NCI-H1436 (cell line): ENCODE results near the gene XXYLT1.
"Not testable (repeated sequence)": the region's sequence is repeated elsewhere in the genome, so short reads cannot be mapped to it uniquely, and the experiment has no call there.

Experiments used
- DNase-seq: peaks from one replicate; lab custom pipeline; 2025; lab: John Stamatoyannopoulos, UW

XXYLT1 gene

DNA sequence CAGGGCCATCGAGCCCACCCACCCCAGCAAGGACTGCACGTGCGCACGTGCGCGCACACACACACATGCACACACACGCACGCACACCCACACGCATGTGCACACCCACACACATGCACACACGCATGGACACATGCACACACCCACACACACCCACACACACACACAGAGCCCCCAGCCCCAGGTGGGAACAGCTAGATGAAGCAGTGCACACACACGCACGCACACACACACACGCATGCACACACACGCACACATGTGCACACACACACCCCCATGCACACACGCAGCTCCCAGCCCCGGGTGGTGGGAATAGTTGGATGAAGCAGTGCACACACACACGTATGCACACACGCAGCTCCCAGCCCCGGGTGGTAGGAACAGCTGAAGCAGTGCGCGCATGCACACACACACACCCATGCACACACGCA, 158.6 kb downstream of the XXYLT1 start:
- no peak for DNase-seq

DNA sequence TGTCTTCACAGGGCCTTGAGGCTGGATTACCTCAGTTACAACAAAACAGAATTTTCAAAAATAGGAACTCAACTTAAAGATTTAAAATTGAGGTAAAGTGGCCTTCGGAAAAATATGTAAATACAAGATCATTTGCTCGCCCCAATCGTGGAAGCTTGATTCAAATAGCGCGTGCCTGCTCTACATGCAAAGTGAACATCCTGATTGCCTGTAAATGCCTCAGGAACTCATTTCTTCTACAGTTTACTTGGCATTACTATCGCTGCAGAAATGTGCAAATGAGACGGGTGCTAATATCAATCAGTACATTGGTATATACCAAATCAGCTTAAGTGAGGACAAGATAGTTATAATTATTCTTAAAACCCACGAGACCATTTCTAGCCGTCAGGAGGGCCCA, 159.2 kb downstream of the XXYLT1 start:
- no peak for DNase-seq

DNA sequence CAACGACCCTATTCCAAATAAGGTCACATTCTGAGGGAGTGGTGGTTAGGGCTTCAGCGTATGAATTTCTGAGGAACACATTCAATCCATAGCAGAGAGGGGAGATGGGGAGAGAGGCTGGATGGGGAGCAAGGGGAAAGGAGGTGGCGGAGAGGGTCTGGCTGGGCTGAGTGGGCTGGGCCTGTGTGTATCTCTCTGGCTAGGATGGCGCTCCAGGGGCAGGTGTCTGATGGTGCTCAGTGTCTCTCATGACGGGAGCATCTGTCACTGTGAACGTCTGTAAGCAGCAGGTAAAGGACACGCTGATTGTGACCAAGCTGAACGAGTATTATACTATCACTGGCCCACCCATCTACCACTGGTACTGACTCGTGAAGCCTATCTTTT, 159.6 kb downstream of the XXYLT1 start:
- DNase-seq: no peak

DNA sequence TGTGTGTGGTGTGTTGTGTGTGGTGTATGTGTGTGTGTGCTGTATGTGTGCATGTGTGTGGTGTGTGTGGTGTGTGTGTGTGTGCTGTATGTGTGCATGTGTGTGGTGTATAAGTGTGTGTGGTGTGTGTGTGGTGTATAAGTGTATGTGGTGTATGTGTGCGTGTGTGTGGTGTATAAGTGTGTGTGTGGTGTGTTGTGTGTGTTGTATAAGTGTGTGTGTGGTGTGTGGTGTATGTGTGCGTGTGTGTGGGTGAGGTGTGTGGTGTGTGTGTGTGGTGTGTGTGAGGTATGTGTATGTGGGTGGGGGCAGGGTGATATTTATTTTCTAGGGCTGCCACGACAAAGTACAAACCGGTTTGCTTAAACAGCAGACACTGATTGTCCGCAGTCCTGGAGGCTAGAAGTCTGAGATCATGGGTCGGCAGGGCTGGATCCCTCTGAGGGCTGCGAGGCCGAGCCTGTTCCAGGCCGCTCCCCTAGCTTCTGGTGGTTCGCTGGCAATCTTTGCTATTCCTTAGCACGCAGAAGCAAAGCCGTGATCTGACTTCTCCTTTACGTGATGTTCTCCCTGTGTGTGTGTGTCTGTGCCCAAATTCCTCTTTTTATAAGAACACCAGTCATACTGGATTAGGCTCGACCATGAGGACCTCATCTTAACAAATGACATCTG, 160.2 kb downstream of the XXYLT1 start:
- no peak for DNase-seq

DNA sequence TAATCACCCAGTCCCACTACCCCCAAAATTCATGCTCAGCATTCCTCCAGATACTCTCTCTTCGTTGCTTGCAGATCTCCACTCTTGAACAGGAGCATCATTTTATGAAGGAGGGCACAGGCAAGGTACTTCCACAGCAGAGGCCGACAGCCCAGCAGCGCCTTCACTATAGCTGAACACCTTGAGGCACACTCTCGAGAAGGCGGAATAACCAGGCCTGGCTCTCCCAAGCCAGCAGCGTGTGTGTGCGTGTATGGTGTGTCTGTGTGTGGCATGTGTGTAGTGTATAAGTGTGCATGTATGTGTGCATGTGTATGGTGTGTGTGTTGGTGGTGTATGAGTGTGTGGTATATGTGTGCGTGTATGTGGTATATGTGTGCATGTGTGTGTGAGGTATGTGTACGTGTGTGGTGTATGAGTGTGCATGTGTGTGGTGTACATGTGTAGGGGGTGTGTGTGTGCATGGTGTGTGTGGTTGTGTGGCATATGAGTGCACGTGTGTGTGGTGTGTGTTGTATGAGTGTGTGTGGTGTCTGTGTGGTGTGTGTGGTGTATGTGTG, 161.8 kb downstream of the XXYLT1 start:
- DNase-seq: no peak

DNA sequence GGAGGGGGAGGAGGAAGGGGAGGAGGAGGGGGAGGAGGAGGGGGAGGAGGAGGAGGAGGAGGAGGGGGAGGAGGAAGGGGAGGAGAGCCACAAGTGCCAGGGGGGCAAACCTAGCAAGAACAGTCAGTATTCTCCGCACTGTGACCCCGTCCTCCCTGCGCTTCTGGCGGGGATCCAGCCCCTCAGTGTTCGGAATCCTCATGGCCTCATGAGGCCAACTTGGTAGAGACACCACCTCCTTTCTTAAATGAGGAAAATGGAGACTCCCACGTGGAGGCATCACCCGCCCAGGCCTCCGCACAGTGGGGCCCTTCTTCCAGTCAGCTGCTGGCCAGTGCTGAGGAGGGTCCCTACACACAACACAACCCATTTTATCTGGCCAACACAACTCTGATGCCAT, 163.4 kb downstream of the XXYLT1 start:
- DNase-seq: no peak

DNA sequence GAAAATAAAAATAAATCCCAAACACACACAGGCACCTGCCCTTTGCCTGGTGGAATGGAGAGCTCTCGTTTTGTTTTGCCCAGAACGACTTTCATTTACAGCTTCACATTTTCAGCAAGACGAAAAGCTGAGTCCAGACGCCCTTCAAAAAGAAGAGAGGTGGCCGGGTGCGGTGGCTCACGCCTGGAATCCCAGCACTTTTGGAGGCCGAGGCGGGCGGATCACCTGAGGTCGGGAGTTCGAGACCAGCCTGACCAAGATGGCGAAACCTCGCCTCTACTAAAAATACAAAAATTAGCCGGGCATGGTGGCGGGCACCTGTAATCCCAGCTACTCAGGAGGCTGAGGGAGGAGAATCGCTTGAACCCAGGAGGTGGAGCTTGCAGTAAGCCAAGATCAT, 163.9 kb downstream of the XXYLT1 start:
- DNase-seq: not testable (repeated sequence)

DNA sequence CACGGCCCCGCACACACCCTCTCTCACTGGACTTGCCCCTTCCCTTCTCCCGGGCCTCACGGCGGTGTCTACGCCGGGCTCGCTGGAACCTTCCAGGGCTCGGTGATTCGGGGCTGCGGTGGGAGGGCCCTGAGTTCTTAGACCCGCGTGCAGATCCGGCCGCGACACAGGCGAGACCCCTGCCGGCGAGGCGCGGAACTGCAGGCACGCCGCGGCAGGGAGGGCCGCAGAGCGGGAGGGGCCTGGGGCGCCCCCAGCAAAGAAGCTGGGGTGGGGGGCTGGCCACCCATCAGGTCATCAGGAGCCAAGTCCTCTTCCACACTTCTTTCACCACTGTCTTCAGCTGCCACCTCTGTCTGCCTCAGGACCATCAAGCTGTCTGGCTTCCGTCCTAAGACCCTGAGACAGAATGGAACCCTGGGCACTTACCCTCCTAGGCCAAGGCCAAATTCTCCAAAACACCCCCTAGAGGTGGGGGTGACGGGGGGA, 164.5 kb downstream of the XXYLT1 start:
- DNase-seq: peak; percentile 82

DNA sequence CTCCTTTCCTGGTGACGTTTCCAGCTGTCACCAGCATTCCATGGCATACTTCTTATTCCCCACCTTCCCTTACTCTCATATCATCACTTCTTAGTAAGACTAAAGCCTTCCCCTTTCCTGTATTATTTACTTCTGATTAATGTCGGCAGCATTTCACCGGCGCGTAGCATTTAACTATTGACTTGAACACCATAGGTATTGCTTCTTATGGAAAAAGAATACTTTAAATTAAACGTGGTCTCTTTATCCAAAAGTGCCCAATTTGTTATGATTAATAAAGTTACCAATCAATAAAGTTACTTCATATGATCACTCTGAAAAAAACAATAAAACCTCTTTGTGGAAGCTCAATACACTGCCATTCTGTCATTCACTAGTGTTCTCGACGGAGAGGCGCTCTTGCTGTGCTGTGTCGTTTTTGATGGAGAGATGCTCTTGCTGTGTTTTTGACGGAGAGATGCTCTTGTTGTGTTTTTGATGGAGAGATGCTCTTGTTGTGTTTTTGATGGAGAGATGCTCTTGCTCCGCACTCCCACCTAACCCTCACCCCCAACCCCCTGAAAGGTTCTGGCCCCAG, 165.0 kb downstream of the XXYLT1 start:
- DNase-seq: no peak

DNA sequence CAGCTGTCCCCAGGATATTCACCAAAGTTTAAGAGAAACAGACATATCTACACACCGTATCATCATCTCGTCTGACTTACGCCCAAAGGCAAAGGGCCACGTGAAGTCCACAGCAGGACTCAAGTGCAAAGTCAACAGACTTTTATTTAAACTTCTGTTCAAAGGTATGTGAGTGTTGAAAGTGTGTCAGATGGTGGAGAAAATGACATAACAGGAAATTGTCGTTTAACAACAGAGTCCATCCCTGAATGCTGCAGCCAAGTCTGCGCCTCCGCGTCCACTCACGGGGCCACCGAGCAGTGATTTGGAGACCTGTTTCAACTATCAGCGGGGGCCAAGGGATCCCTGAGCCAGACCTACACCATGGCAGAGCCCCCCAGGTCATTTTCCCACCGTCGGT, 165.6 kb downstream of the XXYLT1 start:
- no peak for DNase-seq

DNA sequence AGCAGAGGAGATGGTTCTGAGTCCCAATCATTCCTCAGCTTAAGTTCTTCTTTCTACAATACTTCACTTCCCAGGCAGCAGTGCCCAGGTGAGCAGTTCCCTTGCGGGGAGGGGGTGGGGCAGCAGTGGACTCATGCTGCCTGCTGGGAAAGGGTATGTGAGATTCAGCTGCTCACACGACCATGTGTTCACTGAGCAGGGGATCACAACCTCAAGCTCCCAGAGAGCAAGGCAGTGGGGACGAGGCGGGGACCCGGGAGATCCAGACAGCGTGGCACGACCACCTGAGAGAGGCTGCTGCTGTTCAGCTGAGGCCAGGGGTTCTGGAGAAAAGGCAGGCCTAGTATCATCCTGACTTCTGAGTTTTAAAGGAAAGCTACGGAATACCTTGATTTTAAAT, 166.6 kb downstream of the XXYLT1 start:
- DNase-seq: no peak

DNA sequence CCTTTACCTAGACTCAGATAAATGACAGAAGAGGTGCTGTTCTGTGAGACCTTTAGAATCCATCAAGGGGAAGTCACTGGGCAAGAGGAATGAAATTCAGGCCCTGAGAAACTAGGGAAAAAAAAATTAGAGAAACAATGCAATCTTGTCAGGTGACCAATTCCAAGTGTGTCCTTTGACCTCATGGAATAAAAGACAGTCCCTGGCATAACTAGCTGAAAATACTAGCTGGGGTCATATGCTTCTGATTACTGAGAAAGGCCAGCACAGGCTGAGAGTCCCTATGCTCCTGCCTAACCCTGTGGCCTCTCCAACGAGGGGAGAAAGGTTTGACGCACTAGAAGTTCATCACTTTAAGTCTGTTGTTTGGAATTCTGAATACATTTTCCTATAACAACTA, 167.3 kb downstream of the XXYLT1 start:
- DNase-seq: no peak

DNA sequence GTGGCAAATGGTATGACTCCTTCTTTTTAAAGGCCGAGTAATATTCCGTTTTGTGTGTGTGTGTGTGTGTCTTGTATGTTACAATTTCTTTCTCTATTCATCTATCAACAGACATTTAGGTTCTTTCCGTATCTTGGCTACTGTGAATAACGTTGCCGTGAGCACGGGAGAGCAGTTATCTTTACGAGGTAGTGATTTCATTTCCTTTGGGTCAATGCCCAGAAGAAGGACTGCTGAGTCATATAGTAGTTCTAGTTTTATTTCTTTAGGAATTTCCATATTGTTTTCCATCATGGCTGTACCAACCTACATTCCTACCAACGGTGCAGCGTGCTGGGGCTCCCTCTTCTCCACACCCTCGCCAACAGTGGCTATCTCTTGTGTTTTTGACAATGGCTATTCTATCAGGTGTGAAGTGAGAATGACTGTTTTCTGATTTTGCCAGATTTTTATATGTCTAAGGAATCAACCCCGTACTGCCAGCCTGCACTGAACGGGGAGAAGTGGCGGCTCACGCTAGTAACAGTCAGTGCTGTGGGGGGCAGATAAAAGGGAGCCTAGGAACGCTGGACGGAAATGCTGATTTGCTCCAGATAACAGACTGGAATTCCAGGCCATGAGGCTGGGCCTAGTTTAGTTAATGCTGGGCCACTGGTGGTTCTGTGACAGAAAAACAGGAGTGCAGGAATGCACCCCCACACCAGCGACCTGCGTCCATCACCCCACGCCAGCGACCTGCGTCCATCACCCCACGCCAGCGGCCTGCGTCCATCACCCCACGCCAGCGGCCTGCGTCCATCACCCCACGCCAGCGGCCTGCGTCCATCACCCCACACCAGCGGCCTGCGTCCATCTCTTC, 168.1 kb downstream of the XXYLT1 start:
- no peak for DNase-seq

DNA sequence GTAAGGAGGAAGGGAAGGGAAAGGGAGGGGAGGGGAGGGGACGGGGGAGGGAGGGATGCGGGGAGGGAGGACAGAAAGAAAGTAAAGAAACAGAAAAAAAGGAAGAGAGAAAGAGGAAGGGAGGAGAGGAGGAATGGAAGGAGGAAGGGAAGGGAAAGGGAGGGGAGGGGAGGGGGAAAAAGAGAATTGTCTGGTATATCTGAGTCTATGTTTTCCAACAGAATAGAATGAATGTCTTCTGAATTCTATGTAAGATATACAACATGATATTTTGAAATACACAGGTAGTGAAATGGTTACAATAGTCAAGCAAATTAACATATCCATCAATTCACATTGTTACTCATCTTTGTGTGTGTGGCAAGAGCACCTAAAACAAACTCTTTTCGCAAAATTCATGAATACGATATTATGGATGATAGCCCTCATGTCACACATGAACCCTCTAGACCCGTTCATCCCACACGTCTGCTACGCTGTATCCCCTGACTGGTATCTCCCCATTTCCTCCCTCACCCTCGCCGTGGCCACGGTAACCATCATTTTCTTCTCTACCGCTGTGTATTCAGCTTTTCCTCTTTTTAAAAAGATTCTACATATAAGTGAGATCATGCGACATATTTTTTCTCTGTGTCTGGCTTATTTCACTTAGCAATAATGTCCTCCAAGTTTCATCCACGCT, 168.9 kb downstream of the XXYLT1 start:
- DNase-seq: no peak

DNA sequence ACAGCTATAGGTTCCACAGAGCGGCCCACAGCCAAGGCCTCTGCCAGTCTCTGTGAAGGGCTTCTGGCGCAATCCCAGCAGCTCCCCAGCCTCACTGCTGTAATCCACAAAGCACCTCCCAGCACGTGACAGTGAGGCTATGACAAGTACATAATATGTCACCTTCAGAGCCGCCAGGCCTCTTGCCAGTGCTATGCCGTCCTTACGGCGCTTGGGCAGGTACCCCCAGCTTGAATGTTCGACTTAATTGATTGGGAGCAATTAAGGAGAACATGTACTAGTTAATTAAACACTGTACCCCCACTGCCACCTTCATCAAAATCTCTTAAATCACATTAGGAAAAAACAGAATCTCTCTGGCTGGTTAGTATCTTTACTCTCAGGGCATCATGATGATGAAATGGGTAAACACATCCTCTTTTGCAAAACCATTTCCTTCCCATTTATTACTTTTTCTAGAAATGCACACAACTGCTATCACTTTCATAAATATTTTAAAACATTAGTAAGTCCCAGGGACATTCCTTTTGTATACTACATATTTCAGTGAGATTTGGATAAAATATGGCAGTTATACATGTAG, 169.9 kb downstream of the XXYLT1 start:
- DNase-seq: peak; percentile 79

DNA sequence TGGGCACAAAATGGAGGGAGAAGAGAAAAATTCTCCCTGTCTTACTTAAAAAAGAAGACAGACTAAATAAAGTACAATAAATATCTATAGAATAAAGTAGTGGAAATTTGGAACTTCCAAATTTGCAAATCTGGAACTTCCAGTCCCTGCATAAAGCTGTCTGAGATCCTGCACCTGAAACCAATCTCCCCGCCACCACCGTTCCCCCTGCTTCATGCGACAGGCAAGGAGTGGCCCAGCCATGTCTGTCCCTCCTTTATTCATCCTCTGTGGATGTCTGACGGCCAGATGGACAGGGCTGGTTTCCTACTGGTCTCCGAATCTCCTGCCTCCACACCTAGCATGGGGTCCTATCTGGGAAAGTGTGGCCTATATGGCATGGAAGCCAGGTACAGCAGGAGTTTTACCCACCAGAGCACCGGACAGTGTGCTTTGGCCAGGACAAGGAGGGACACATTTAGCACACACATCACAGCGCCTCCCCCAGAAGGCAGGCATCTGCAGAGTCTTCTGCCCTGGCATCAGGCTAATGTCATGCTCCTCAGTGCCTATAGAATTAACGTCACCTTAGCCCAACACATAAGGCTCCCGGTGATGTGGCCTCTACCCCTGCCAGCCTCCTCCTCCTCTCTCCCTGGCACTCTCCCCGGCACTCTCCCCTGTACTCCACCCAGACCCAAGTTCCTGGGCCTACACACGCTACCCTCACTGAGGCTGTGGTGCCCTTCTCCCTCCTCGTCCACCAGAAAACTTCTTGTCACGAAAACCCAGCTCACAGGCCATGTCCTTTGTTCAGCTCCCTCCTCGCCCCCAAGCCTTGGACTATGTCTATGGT, 170.8 kb downstream of the XXYLT1 start:
- DNase-seq: no peak

DNA sequence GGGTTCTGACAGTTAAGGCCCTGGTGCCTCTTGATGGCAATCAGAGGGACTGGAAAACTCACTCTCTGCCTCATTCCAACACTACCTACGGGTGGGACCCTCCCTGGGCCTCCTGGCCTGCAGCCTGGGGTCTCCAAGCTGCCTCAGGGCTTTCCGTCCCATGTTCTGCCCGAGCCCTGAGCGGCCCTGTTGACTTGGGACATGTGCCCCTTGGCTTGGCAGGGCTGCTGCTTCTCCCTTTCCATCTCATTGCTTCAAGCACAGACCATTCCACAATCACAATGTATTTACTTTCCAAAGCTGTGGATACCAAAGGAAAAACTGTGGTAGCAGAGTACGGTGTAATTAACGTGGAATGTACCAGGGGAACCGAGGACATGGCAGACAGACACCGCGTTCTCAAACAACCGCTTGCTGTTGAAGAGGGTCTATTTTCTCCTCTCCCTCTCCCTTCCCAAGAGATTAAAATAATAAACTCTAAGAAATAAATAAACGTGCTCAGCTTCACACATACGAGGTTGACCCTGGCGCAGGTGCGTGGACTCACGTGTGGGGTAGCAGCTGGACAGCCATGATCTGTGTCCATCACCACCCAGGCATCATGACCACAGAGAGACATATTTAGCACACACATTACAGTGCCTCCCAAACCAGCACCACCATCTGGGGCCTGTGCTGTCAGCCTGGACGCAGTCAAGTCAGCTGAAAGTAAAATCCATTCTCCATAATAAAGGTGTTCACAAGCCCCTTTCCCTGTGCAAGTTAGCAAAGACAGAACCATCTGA, 172.0 kb downstream of the XXYLT1 start:
- no peak for DNase-seq

DNA sequence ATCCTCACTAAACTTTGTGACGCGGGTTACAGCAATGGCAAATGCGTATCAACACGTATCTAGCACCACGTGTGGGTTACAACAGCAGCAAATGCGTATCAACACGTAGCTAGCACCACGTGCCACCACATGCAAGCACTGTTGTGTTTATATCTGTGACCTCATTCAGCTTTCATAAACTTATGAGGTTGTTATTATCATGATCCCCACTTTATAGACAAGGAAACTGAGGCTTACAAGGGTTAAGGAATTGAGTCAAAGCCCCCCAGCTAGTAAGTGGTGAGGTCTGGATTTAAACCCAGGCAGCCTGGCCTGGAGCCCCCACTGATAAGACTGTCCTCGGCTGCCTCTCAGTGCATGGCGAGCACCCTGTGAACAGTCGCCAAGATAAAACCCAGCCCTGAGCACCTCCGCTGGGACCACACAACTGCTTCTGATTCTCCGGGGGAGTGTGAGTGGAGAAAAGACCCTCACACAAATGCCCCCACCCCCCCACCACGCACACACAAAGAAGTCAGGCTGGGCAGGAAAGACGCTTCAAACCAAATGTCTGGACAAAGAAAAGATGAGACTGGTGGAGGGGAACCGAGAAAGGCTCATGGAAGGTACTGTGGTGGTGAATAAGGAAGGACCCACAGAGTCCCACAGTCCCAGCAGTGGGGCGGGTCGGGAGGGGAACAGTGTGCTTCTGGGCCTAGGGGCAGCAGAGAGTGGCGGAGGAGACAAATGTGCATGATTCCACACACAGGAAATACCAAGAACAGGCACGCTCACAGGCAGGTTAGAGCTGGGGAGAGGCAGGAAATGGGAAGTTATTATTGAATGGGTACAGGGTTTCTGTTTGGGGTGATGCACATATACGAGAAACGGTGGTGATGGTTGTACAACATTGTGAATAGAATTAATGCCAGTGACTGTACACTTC, 173.4 kb downstream of the XXYLT1 start:
- no peak for DNase-seq
